Activated gamma-delta T cell treated with Interleukin-2 at 50 U/mL for 16 hours (primary cell): ENCODE data around the gene C2orf69.

Experiments
- DNase-seq: peaks from one replicate; pipeline ENCODE4 v3.0.0-alpha.2; 2020

C2orf69 gene

DNA sequence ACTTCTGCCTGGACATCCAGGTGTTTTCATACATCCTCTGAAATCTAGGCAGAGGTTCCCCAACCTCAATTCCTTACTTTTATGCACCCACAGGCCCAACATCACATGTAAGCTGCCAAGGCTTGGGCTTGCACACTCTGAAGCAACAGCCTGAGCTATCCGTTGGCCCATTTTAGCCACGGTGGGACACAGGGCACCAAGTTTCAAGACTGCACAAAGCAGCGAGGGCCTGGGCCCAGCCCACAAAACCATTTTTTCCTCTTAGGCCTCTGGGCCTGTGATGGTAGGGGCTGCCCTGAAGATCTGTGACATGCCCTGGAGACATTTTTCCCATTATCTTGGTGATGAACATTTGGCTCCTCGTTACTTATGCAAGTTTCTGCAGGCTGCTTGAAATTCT, 5.9 kb downstream of the C2orf69 start:
- DNase-seq = no peak

- no peak for DNase-seq
These were observed 11.8 kb downstream of the C2orf69 start for GRCh38 chr2:199922856-199923255.

DNA sequence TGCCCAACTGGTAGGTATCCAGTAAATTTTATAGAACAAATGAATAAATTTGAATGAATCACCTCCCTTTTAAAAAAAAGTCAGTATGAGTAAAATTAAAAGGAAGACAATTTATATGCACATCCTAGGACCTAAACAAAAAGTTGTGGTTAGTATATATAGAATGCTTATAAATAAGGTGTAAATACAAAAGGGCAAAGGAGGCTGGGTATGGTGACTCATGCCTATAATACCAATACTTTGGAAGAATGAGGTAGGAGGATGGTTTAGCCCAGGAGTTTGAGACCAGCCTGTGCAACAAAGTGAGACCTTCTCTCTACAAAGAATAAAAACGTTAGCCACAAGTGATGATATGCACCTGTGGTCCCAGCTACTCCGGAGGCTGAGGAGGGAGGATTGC, 12.8 kb downstream of the C2orf69 start:
- no peak for DNase-seq

DNA sequence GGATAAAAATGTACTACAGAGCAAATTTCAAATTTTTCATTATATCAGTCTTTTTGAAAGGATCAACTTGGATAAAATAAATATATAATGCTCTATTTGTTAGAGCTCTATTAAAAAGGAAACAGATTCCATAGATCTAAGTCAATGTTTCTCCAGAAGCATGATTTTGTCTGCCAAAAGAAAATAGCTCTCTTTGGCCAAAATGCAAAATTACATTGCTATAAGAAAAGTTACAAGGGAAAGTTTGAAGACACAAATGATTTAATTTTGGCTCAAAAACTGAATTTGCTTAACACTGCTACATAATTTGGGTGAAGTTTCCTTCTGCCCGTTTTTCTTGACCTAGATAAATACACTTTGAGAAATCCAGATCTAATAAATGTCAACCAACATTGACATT, 15.7 kb downstream of the C2orf69 start:
- no peak for DNase-seq

- DNase-seq = no peak
These were observed 17.1 kb downstream of the C2orf69 start for GRCh38 chr2:199928226-199928625.

DNA sequence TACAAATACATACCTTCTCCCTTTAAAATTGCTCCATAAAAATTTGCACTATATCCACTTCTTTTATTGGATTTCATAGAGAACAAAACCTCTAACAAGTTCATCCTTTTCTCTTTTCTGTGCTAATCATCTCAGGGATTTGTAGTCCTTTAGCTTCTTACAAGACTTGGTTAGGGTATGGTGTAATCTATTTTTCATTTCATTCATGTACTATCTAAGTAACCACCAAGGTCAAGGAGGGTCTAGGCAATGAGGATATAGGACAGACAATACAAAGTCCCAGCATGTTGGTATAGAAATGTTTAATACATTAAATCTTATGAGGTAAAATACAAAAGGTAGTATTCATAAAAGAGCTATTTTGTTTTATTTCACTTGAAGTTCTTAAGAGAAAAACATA, 17.5 kb downstream of the C2orf69 start:
- DNase-seq = no peak

GRCh38 chr2:199929262-199929661, 18.2 kb downstream of the C2orf69 start:
- DNase-seq = no peak

DNA sequence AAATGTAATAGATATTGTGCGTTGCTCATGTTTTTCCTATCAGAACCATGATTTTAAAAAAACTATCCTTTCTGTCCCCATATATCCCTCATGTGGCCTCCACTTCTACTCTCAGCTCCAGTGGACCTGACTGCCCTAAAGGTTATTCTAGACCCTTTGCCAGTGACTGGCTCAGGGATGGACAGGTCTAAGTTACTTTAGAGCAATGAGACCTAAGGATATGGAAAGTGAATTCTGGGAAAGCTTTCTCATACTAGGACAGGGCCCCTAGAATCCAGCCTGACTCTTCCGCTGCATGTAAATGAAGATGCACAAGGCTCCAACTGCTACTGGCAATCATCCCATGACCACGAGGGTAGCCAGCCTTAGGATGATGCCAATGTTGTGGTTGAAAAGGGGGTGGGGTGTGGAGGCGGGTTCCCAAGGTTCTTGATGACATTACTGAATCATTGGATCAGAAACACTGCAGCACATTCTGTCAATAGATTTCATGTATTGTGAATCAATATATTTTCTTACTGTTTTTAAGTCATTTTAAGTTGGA, 21.3 kb downstream of the C2orf69 start:
- no peak for DNase-seq

GRCh38 chr2:199933466-199933865, 22.4 kb downstream of the C2orf69 start:
- DNase-seq = no peak

DNA sequence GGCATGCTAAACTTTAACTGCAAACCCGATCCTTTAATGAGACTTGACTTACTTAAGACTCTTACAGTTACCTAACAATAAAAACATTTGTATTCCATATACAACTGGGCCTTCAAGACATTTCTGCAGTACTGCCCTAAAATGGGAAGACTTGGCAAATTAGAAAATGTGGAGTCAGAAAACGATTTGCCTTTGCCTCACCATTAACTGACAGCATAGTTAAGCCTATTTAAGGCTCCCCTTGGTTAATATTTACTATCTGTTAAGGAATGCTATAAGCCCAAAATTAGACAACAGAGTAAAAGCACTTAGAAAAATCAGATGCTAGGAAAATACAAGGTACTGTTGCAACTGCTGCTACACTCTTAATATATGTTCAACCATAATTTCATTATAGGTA, 25.5 kb downstream of the C2orf69 start:
- DNase-seq = no peak

GRCh38 chr2:199940373-199940772, 29.3 kb downstream of the C2orf69 start:
- DNase-seq = no peak

- DNase-seq = no peak
These were observed 32.3 kb downstream of the C2orf69 start for GRCh38 chr2:199943373-199943772.

DNA sequence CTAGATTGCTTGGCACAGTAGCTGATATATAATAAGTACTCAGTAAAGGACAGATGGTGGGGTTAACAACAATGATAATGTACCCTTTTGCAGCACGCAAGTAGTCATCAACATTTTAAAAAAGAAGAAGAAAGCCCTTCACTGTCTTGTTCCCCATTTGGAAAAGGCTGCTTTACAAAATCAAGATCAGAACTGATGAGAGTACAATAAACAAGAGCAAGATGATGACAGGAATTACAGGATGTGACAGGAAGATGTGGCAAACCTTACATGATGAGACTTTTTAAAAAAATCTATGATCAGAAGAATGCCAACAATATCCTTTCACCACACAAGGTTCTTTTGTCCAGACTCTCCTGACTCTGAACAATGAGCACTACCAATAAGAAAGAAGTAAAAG, 35.1 kb downstream of the C2orf69 start:
- DNase-seq = no peak

- DNase-seq = no peak
These were observed 35.7 kb downstream of the C2orf69 start for GRCh38 chr2:199946836-199947235.

DNA sequence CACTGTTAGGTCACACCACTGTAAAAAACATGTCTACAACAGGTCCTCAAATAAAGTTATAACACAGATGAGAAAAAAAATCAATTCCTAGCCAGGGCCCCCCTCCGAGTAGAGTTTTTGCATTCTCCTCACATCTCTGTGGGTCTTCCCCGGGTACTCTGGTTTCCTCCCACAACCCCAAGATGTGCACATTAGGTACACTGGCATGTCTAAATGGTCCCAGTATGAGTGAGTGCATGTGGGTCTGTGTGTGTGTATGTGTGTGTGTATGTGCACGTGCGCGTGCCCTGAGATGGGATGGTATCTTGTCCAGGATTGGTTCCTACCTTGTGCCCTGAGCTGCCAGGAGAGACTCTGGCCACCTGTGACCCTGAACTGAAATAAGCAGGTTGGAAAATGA, 39.3 kb downstream of the C2orf69 start:
- no peak for DNase-seq

DNA sequence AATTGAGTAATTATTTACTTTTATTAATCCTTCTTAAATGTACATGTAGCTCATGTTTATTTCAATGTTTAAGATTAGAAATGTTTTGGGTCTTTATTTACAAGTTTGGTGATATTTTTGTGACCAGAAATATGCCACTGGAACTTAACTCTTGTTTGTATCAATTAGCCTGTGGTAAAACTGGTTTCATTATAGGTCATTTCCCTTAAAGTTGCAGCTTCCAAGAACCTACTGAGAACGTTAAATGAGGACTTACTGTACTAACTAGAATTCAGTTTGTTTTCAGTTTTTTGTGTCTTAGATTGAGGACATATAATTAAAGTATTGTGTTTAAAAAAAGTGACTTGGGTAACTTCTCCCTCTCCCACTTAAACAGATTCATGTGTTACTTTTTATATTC, 39.9 kb downstream of the C2orf69 start:
- DNase-seq = no peak

GRCh38 chr2:199955007-199955338, 43.9 kb downstream of the C2orf69 start:
- no peak for DNase-seq

DNA sequence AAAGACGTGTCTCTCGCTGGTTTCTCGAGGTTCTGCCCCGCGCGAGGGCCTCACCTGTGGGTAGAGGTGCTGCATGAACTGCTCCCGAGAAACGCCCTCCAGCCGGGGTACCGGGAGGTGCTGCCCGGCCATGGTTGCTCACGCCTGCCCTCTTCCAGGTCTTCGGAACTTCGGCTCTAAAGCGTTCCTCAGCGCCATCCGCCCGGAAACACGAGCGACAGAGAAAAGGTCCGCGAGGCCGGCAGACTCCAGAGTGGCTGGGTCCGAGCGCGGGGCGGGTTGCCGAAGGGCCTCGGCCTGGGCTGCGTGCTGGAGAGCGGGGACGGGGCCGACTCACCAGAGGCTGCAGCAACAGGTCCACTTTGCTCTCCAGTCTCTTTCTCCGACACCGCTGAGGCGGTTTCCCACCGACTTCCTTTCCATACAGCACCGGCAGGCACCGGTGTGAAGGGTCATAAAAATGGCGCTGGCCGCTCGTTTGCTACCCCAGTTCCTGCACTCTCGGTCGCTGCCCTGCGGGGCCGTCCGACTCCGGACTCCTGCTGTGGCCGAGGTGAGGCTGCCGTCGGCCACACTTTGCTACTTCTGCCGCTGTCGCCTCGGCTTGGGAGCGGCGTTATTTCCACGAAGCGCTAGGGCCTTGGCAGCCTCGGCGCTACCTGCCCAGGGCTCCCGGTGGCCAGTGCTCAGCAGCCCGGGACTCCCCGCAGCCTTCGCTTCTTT, 44.4 kb downstream of the C2orf69 start, which contains the start of the genes MAIP1 and TYW5:
MAIP1 (plus strand) TSS at position 244 of the 723 bp plus-strand sequence; CDS start at position 461, 217 bp downstream.
TYW5 (minus strand) TSS at position 153 of the 723 bp plus-strand sequence; CDS start at position 132, 21 bp downstream.
- peak; percentile 72 for DNase-seq

GRCh38 chr2:199956062-199956380, 44.9 kb downstream of the C2orf69 start:
- no peak for DNase-seq

- no peak for DNase-seq
These were observed 46.9 kb downstream of the C2orf69 start for GRCh38 chr2:199958014-199958413.

- DNase-seq = no peak
These were observed 51.1 kb downstream of the C2orf69 start for GRCh38 chr2:199962203-199962602.

GRCh38 chr2:199966405-199966804, 55.3 kb downstream of the C2orf69 start:
- no peak for DNase-seq

DNA sequence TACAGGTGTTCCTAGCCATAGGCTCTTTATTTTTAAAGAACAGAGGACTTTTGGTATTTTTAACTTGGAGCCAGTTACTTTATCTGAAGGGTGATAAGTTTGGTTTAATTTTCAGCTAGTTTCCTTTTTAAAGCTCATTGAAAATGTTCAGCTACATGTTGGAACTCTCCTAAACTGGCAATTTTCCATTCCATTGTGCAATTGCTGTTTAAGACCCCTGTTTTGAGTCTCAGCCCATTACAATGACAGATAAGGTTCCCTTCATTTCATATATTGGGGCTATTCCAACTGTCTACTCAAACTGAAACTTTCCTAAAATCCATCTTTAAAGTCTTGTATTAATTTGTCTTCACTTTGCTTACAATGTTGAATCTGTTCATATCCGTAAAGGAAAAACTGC, 55.9 kb downstream of the C2orf69 start:
- no peak for DNase-seq

DNA sequence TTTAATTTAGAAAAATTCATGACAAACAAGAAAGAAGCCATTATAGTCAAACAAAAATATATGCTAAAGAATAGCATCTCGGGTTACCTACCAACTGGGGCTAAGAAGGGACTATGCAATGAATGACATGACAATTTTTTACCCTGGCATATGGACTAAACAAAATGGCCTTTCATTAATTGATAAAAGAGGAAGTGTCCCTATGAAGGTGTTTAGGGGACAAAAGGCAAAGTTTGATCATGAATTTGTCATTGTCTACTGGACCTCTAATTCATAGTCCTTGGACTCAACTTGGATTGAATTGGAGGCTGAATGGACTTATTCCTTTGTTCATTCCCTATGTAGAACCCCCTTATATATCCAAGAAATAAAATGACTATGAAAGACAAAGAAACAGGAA, 57.0 kb downstream of the C2orf69 start:
- no peak for DNase-seq

GRCh38 chr2:199972088-199972626, 61.1 kb downstream of the C2orf69 start:
- DNase-seq = no peak
